H1 (cell line): ENCODE measurements around the gene TSPAN8. TPM values are rescaled to one million over a fixed set of nuclear protein-coding genes. Genes with fewer than 3 reads are reported as not detected.

ENCODE experiments used
- CTCF ChIA-PET: fragments of 300-600 bp; sonication (Branson Sonifier 250); formaldehyde crosslinking; loops from one replicate; lab custom pipeline; 2021; ENCODE audit not compliant: partially characterized antibody; lab: Charles Lee
- POLR2A ChIA-PET: fragments of 300-600 bp; sonication (Branson Sonifier 250); formaldehyde crosslinking; loops from one replicate; lab custom pipeline; 2021; ENCODE audit warnings: inconsistent platforms; ENCODE audit not compliant: partially characterized antibody; lab: Charles Lee
- DNase-seq, 2 experiments: peaks; one replicate each; pipeline versions ENCODE4 v3.0.0 to v3.0.0-alpha.2; 2010 to 2022; ENCODE audit warnings: low spot score in 2 of 2, low read depth in 1 of 2, mixed read lengths in 1 of 2
- FAIRE-seq: peaks from 2 replicates; lab custom pipeline; 2011; peaks lifted over from hg19 to GRCh38; lab: Jason Lieb, UNC
- H2AFZ ChIP-seq: 2 replicates; pipeline ENCODE4 v1.8.1; 2012; ENCODE audit warnings: low read length, inconsistent platforms
- H2AK5ac ChIP-seq: 2 replicates; pipeline ENCODE4 v1.6.1; 2013; ENCODE audit warnings: low read depth, low read length
- H2BK120ac ChIP-seq: replicated peaks from 2 replicates; pipeline ENCODE3; 2013; ENCODE audit warnings: low read depth, low read length, inconsistent platforms
- H2BK12ac ChIP-seq: 2 replicates; pipeline ENCODE4 v1.6.1; 2013; ENCODE audit warnings: low read depth, low read length
- H2BK15ac ChIP-seq: 2 replicates; pipeline ENCODE4 v1.6.1; 2013; ENCODE audit warnings: low read length
- H2BK20ac ChIP-seq: 2 replicates; pipeline ENCODE4 v1.6.1; 2013; ENCODE audit warnings: low read length
- H2BK5ac ChIP-seq: 2 replicates; pipeline ENCODE4 v1.6.1; 2013; ENCODE audit warnings: low read depth, low read length
- H3K14ac ChIP-seq: 2 replicates; pipeline ENCODE4 v1.6.1; 2013; ENCODE audit warnings: inconsistent platforms; ENCODE audit not compliant: insufficient read length
- H3K18ac ChIP-seq: 2 replicates; pipeline ENCODE4 v1.6.1; 2013; ENCODE audit warnings: low read length; ENCODE audit errors: extremely low read depth
- H3K23ac ChIP-seq: 2 replicates; pipeline ENCODE4 v1.6.1; 2013; ENCODE audit warnings: inconsistent platforms; ENCODE audit not compliant: insufficient read length
- H3K23me2 ChIP-seq: 2 replicates; pipeline ENCODE4 v1.6.1; 2013; ENCODE audit warnings: low read depth, low read length
- H3K27ac ChIP-seq: 2 replicates; pipeline ENCODE4 v1.6.1; 2011; ENCODE audit warnings: low read depth, low read length, inconsistent platforms
- H3K27me3 ChIP-seq, 4 experiments: replicated peaks in 1 of 4; 1 replicate in 1 of 4; 2 replicates in 3 of 4; pipeline versions ENCODE4 v1.6.1 to v1.8.1; 2011 to 2013; ENCODE audit warnings: low read length in 3 of 4, mild to moderate bottlenecking in 3 of 4, inconsistent platforms in 2 of 4, mixed read lengths in 2 of 4, moderate library complexity in 1 of 4; ENCODE audit not compliant: control insufficient read depth in 3 of 4, insufficient read depth in 3 of 4; ENCODE audit errors: extremely low read depth in 1 of 4
- H3K36me3 ChIP-seq, 4 experiments: 2 replicates each; pipeline versions ENCODE4 v1.6.1 to v1.8.1; 2011 to 2013; ENCODE audit warnings: mild to moderate bottlenecking in 4 of 4, low read length in 3 of 4, moderate library complexity in 2 of 4, control low read depth in 1 of 4, inconsistent platforms in 1 of 4; ENCODE audit not compliant: insufficient read depth in 4 of 4, control insufficient read depth in 2 of 4
- H3K4ac ChIP-seq: replicated peaks from 2 replicates; pipeline ENCODE3; 2013; ENCODE audit warnings: low read length, low read depth, mixed read lengths, inconsistent platforms; ENCODE audit not compliant: insufficient read length
- H3K4me1 ChIP-seq, 4 experiments: replicated peaks in 1 of 4; 1 replicate in 1 of 4; 2 replicates in 3 of 4; pipeline versions ENCODE4 v1.6.1 to v1.8.1; 2011 to 2013; ENCODE audit warnings: low read length in 3 of 4, inconsistent platforms in 2 of 4, mixed read lengths in 1 of 4; ENCODE audit not compliant: insufficient read depth in 4 of 4, control insufficient read depth in 3 of 4
- H3K4me2 ChIP-seq, 2 experiments: 2 replicates each; pipeline versions ENCODE4 v1.6.1 to v1.8.1; 2011 to 2013; ENCODE audit warnings: low read depth in 2 of 2, low read length in 2 of 2, control low read depth in 1 of 2, inconsistent platforms in 1 of 2, mild to moderate bottlenecking in 1 of 2; ENCODE audit not compliant: insufficient read depth in 1 of 2
- H3K4me3 ChIP-seq, 4 experiments: fragments of 200-600, 300-600 bp in 1 of 4; sonication (generic), shearing (Covaris generic), sonication (Bioruptor Twin) in 1 of 4; 2 replicates each; pipeline versions ENCODE4 v1.5.1 to v1.8.1; 2011 to 2016; ENCODE audit warnings: low read length in 4 of 4, low read depth in 3 of 4, control low read depth in 2 of 4, inconsistent platforms in 2 of 4, mild to moderate bottlenecking in 2 of 4, mixed read lengths in 1 of 4, moderate library complexity in 1 of 4; ENCODE audit not compliant: insufficient read depth in 2 of 4; ENCODE audit errors: extremely low read depth in 1 of 4
- H3K56ac ChIP-seq: replicated peaks from 2 replicates; pipeline ENCODE3; 2013; ENCODE audit warnings: low read depth, mild to moderate bottlenecking, mixed read lengths, low read length, inconsistent platforms; ENCODE audit not compliant: insufficient read length
- H3K79me1 ChIP-seq: 2 replicates; pipeline ENCODE4 v1.6.1; 2013; ENCODE audit warnings: low read depth, low read length, control low read depth
- H3K79me2 ChIP-seq, 2 experiments: 2 replicates each; pipeline versions ENCODE4 v1.6.1 to v1.8.1; 2012 to 2013; ENCODE audit warnings: low read length in 2 of 2, mild to moderate bottlenecking in 2 of 2, inconsistent platforms in 1 of 2; ENCODE audit not compliant: insufficient read depth in 2 of 2, control insufficient read depth in 1 of 2
- H3K9ac ChIP-seq, 4 experiments: replicated peaks in 1 of 4; 1 replicate in 1 of 4; 2 replicates in 3 of 4; pipeline versions ENCODE4 v1.6.1 to v1.8.1; 2011 to 2013; ENCODE audit warnings: low read depth in 3 of 4, low read length in 3 of 4, control low read depth in 2 of 4, mild to moderate bottlenecking in 2 of 4, moderate library complexity in 2 of 4, inconsistent platforms in 1 of 4; ENCODE audit errors: extremely low read depth in 1 of 4
- H3K9me3 ChIP-seq, 2 experiments: 2 replicates each; pipeline versions ENCODE4 v1.6.1 to v1.8.1; 2012 to 2013; ENCODE audit warnings: mild to moderate bottlenecking in 2 of 2, moderate library complexity in 2 of 2, control low read depth in 1 of 2, inconsistent platforms in 1 of 2, low read depth in 1 of 2, low read length in 1 of 2, mixed read lengths in 1 of 2; ENCODE audit not compliant: insufficient read depth in 2 of 2
- H4K20me1 ChIP-seq, 2 experiments: replicated peaks in 1 of 2; 2 replicates each; pipeline versions ENCODE3 to v1.8.1; 2011 to 2013; ENCODE audit warnings: inconsistent platforms in 2 of 2, low read length in 2 of 2, mild to moderate bottlenecking in 1 of 2; ENCODE audit not compliant: insufficient read depth in 2 of 2, control insufficient read depth in 1 of 2
- H4K5ac ChIP-seq: 2 replicates; pipeline ENCODE4 v1.6.1; 2013; ENCODE audit warnings: low read length, low read depth, mixed read lengths, inconsistent platforms; ENCODE audit not compliant: insufficient read length
- H4K8ac ChIP-seq: 2 replicates; pipeline ENCODE4 v1.8.0; 2013; ENCODE audit warnings: mild to moderate bottlenecking, moderate library complexity, low read length, inconsistent platforms; ENCODE audit not compliant: insufficient read depth; ENCODE audit errors: extremely low read depth
- H4K91ac ChIP-seq: replicated peaks from 2 replicates; pipeline ENCODE3; 2013; ENCODE audit warnings: low read length, mixed read lengths, inconsistent platforms; ENCODE audit not compliant: insufficient read length
- POLR2AphosphoS5 ChIP-seq: IDR thresholded peaks from 2 replicates; pipeline ENCODE4 v1.6.1; 2011; ENCODE audit warnings: low read depth, low read length
- RBBP5 ChIP-seq: IDR thresholded peaks from 2 replicates; pipeline ENCODE4 v1.7.1; 2012; ENCODE audit warnings: low read depth, mild to moderate bottlenecking, inconsistent platforms, low read length, moderate library complexity, borderline replicate concordance
- SIX5 ChIP-seq: IDR thresholded peaks from 2 replicates; pipeline ENCODE4 v1.6.1; 2011; ENCODE audit warnings: mild to moderate bottlenecking, low read depth, low read length
- TAF7 ChIP-seq: optimal IDR thresholded peaks from 2 replicates; pipeline ENCODE3; 2011; ENCODE audit warnings: low read depth, mild to moderate bottlenecking, inconsistent platforms, low read length, moderate library complexity, borderline replicate concordance
- WGBS, 2 experiments: shearing (Covaris generic) in 1 of 2; methylation state at CpG; one replicate each; pipeline versions ENCODE4 v1.1.6 to v1.1.7; 2013 to 2015; ENCODE audit warnings: low lambda C conversion rate in 2 of 2, mixed read lengths in 2 of 2, inconsistent platforms in 1 of 2, low coverage in 1 of 2, missing lambda C conversion rate in 1 of 2; ENCODE audit not compliant: insufficient replicate concordance in 2 of 2, insufficient coverage in 1 of 2, insufficient read length in 1 of 2; ENCODE audit errors: extremely low coverage in 1 of 2, missing lambda C conversion rate in 1 of 2; 5-methylcytosine and 5-hydroxymethylcytosine counted together
- polyA plus RNA-seq, 7 experiments: library from polyadenylated mRNA; depleted of rRNA in 3 of 7; stranded (reverse) in 5 of 7; unstranded in 2 of 7; fragments of >200 nt in 5 of 7; fragments of 200-250 nt in 2 of 7; gene quantifications; 1 replicate in 5 of 7; 2 replicates in 1 of 7; 4 replicates in 1 of 7; pipeline versions ENCODE4 v1.2.1 to v1.2.3, GENCODE V29; 2011 to 2013; ENCODE audit warnings: missing spikeins in 2 of 7, mixed read lengths in 2 of 7
- total RNA-seq: library from RNA; stranded (reverse); fragmentation: NEBNext Ultra II Directional; extraction: Animal tissue kit (Norgen Biotek cat#: 25700); gene quantifications from 2 replicates; pipeline ENCODE4 v1.2.1, GENCODE V29; 2021
- TF ChIP-seq, protein P1 (sequence below): IDR thresholded peaks from 2 replicates; pipeline ENCODE4 v1.6.1; 2012; ENCODE audit warnings: low read length, inconsistent platforms

Gene TSPAN8
- total and polyA plus RNA-seq, 2 of the 8 experiments (the other 6 are each of a cell fraction or from before 2014, with no cell fraction given) = not detected

GRCh38 chr12:71128191-71128788 lies 29.5 kb downstream of the TSPAN8 start:
- Histone ChIP-seq H3K14ac (no peak overlapping the region), H3K4me2 (no peak overlapping the region), H3K4me1 (no peaks in the 10 kb centered on the region), H3K23ac (no peak overlapping the region), H3K56ac (no peak overlapping the region), H3K18ac (no peak overlapping the region), H3K79me2 (no peaks in the 10 kb centered on the region), H2BK120ac (no peak overlapping the region), H2BK20ac (no peak overlapping the region), H3K4ac (no peak overlapping the region), H3K23me2 (no peaks in the 10 kb centered on the region), H3K36me3 (no peaks in the 10 kb centered on the region), H2BK15ac (no peak overlapping the region), H4K20me1 (no peaks in the 10 kb centered on the region), H3K27me3 (no peaks in the 10 kb centered on the region), H2BK12ac (no peak overlapping the region)
- CTCF ChIA-PET = interaction anchor here (0.6 to 1.0 kb wide), 3 partner anchors 67 to 647 kb away, joined by 3 read pairs; no protein-coding TSS in a partner anchor
- POLR2A ChIA-PET = no interaction called here
- no peak for DNase-seq
- 94% methylated on average over 1 of the region's 1 CpG; no CpG with 5 or more reads in 1 of the 2 experiments for WGBS, 2 experiments
- TF ChIP-seq RBBP5 = no peak
- no peak for TF ChIP-seq TAF7
- no peak for TF ChIP-seq POLR2AphosphoS5
- TF ChIP-seq SIX5 = no peak
- TF ChIP-seq, protein P1, sequence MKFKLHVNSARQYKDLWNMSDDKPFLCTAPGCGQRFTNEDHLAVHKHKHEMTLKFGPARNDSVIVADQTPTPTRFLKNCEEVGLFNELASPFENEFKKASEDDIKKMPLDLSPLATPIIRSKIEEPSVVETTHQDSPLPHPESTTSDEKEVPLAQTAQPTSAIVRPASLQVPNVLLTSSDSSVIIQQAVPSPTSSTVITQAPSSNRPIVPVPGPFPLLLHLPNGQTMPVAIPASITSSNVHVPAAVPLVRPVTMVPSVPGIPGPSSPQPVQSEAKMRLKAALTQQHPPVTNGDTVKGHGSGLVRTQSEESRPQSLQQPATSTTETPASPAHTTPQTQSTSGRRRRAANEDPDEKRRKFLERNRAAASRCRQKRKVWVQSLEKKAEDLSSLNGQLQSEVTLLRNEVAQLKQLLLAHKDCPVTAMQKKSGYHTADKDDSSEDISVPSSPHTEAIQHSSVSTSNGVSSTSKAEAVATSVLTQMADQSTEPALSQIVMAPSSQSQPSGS = no peak
- TF ChIP-seq, all 59 proteins: peak for 0
- H3K27ac ChIP-seq = no peak overlapping the region
- no peak overlapping the region for H2BK5ac ChIP-seq
- no peak overlapping the region for H4K8ac ChIP-seq
- H2AFZ ChIP-seq = no peak overlapping the region
- no peak overlapping the region for H4K91ac ChIP-seq
- H2AK5ac ChIP-seq = no peak overlapping the region
- H3K4me3 ChIP-seq = no peak overlapping the region
- H4K5ac ChIP-seq = no peak overlapping the region
- H3K9ac ChIP-seq = no peak overlapping the region
- no peaks in the 10 kb centered on the region for H3K79me1 ChIP-seq
- FAIRE-seq = no peak
- no peaks in the 10 kb centered on the region for H3K9me3 ChIP-seq
